GM12878 (cell line): ENCODE measurements around the gene NKIRAS1. TPM values are rescaled to one million over a fixed set of nuclear protein-coding genes. Genes with fewer than 3 reads are reported as not detected.

ENCODE experiments used
- ATAC-seq: fragments of 200-7000 bp; cut with Tn5 transposase; 3 replicates; pipeline ENCODE4 v1.9.1; 2020; ENCODE audit warnings: mild to moderate bottlenecking, moderate library complexity
- BruUV-seq: library from RNA; stranded (reverse); fragments of 400-500 nt; replicated peaks from 2 replicates; lab custom pipeline; 2021; lab: Mats Ljungman, UMichigan
- CTCF ChIA-PET: fragments of 300-600 bp; sonication (Branson Sonifier 250); formaldehyde crosslinking; extraction: SDS; loops from one replicate; lab custom pipeline; 2021; ENCODE audit warnings: inconsistent platforms; lab: Yijun Ruan, JAX
- POLR2A ChIA-PET: fragments of 350-600 bp; formaldehyde crosslinking; extraction: SDS; loops from one replicate; lab custom pipeline; 2021; ENCODE audit warnings: inconsistent platforms; lab: Charles Lee
- RAD21 ChIA-PET: fragments of 300-600 bp; sonication (Branson Sonifier 250); formaldehyde crosslinking; loops from one replicate; lab custom pipeline; 2023; ENCODE audit warnings: antibody characterized with exemption; ENCODE audit not compliant: unreplicated experiment; lab: Charles Lee
- SMC1A ChIA-PET: fragments of 300-600 bp; sonication (Branson Sonifier 250); formaldehyde crosslinking; loops from one replicate; lab custom pipeline; 2023; ENCODE audit not compliant: unreplicated experiment, uncharacterized antibody; lab: Charles Lee
- DNase-seq: peaks from one replicate; pipeline ENCODE4 v3.0.0-alpha.2; 2011; ENCODE audit warnings: low read depth, low spot score
- FAIRE-seq: peaks from 3 replicates; lab custom pipeline; 2011; peaks lifted over from hg19 to GRCh38; lab: Jason Lieb, UNC
- H2AFZ ChIP-seq: 2 replicates; pipeline ENCODE4 v1.6.0; 2011; ENCODE audit warnings: low read depth, low read length, control low read depth; ENCODE audit not compliant: control insufficient read depth
- H3K27ac ChIP-seq: 2 replicates; pipeline ENCODE4 v1.5.1; 2011; ENCODE audit warnings: control low read depth; ENCODE audit not compliant: control insufficient read depth, insufficient read depth
- H3K27me3 ChIP-seq, 2 experiments: replicated peaks in 1 of 2; 2 replicates each; pipeline versions ENCODE4 v1.6.0 to v1.6.1; 2011; ENCODE audit warnings: low read length in 1 of 2; ENCODE audit not compliant: control insufficient read depth in 2 of 2, insufficient read depth in 2 of 2
- H3K36me3 ChIP-seq, 2 experiments: 2 replicates each; pipeline ENCODE4 v1.5.1; 2011; ENCODE audit warnings: low read length in 1 of 2; ENCODE audit not compliant: control insufficient read depth in 2 of 2, insufficient read depth in 2 of 2
- H3K4me1 ChIP-seq: 2 replicates; pipeline ENCODE4 v1.6.1; 2011; ENCODE audit warnings: mild to moderate bottlenecking, low read length, moderate library complexity, mixed read lengths; ENCODE audit not compliant: control insufficient read depth, insufficient read depth
- H3K4me2 ChIP-seq: 2 replicates; pipeline ENCODE4 v1.6.0; 2011; ENCODE audit warnings: control low read depth; ENCODE audit not compliant: control insufficient read depth, insufficient read depth
- H3K4me3 ChIP-seq: fragments of 200-600 bp; sonication (generic); 2 replicates; pipeline ENCODE4 v1.5.1; 2016
- H3K79me2 ChIP-seq: 2 replicates; pipeline ENCODE4 v1.6.0; 2011; ENCODE audit warnings: low read length; ENCODE audit not compliant: control insufficient read depth, insufficient read depth
- H3K9ac ChIP-seq: 2 replicates; pipeline ENCODE4 v1.8.0; 2011; ENCODE audit warnings: low read length, control low read depth, mixed read lengths; ENCODE audit not compliant: control insufficient read depth, insufficient read depth
- H3K9me3 ChIP-seq: replicated peaks from 3 replicates; pipeline ENCODE4 v1.5.1; 2011; ENCODE audit warnings: mild to moderate bottlenecking, low read length; ENCODE audit not compliant: control insufficient read depth, insufficient read depth
- H4K20me1 ChIP-seq: 2 replicates; pipeline ENCODE4 v1.6.0; 2011; ENCODE audit not compliant: control insufficient read depth, insufficient read depth
- EGR1 ChIP-seq, 2 experiments: IDR thresholded peaks; 1 replicate in 1 of 2; 2 replicates in 1 of 2; pipeline ENCODE4 v1.6.1; 2011 to 2012; ENCODE audit warnings: low read depth in 2 of 2, low read length in 2 of 2, borderline replicate concordance in 1 of 2, mild to moderate bottlenecking in 1 of 2, moderate library complexity in 1 of 2
- GABPA ChIP-seq: IDR thresholded peaks from 2 replicates; pipeline ENCODE4 v1.6.1; 2014; ENCODE audit warnings: antibody characterized with exemption, low read depth, mild to moderate bottlenecking, inconsistent platforms
- PML ChIP-seq: IDR thresholded peaks from 2 replicates; pipeline ENCODE4 v1.6.1; 2012; ENCODE audit warnings: low read length, inconsistent platforms
- POLR2AphosphoS2 ChIP-seq: IDR thresholded peaks from 2 replicates; pipeline ENCODE4 v1.6.1; 2011; ENCODE audit warnings: low read depth, mild to moderate bottlenecking, low read length, improper control_type of control experiment, moderate library complexity
- RELA ChIP-seq: fragments of 450-650 bp; IDR thresholded peaks from 2 replicates; pipeline ENCODE4 v1.8.0; 2014; ENCODE audit warnings: borderline replicate concordance; ENCODE audit not compliant: partially characterized antibody
- YY1 ChIP-seq: IDR thresholded peaks from 2 replicates; pipeline ENCODE4 v1.6.1; 2011; ENCODE audit warnings: low read depth, mild to moderate bottlenecking, low read length
- WGBS: methylation state at CpG from one replicate; pipeline ENCODE4 v1.1.6; 2016; ENCODE audit warnings: low lambda C conversion rate; ENCODE audit not compliant: insufficient replicate concordance, insufficient coverage; ENCODE audit errors: missing lambda C conversion rate; 5-methylcytosine and 5-hydroxymethylcytosine counted together
- in situ Hi-C: fragments of 300-500 bp; cut with MboI; formaldehyde crosslinking; loops from 9 replicates; pipeline ENCODE4 v1.14.3; 2018; ENCODE audit warnings: mixed read lengths
- intact Hi-C: fragments of 100-400 bp; cut with micrococcal nuclease; formaldehyde crosslinking; loops from one replicate; pipeline ENCODE4 v1.14.2; 2022; ENCODE audit not compliant: unreplicated experiment
- polyA plus RNA-seq, 11 experiments: library from polyadenylated mRNA; depleted of rRNA in 4 of 11; unstranded in 6 of 11; stranded (reverse) in 5 of 11; fragments of >200 nt; fragmentation: Nextera tagmentation in 4 of 11; fragmentation: Illumina TruSeq in 1 of 11; extraction: Ambion mirVana in 4 of 11; extraction: Trizol in 1 of 11; gene quantifications; 1 replicate in 1 of 11; 2 replicates in 10 of 11; pipeline versions ENCODE4 v1.2.1 to v1.2.3, GENCODE V29; 2011 to 2016; ENCODE audit warnings: inconsistent platforms in 2 of 11, missing spikeins in 2 of 11, low read depth in 1 of 11
- total RNA-seq, 4 experiments: library from RNA; depleted of rRNA in 3 of 4; stranded (reverse); fragments of >200 nt in 3 of 4; fragmentation: Illumina TruSeq in 1 of 4; extraction: Trizol in 1 of 4; gene quantifications; 2 replicates each; pipeline versions ENCODE4 v1.2.1 to v1.2.3, GENCODE V29; 2013 to 2021
- TF ChIP-seq, protein P1 (sequence below): fragments of 450-650 bp; IDR thresholded peaks from 2 replicates; pipeline ENCODE4 v1.6.1; 2017; ENCODE audit warnings: mild to moderate bottlenecking, moderate library complexity
- TF ChIP-seq, protein P2 (sequence below): IDR thresholded peaks from 2 replicates; pipeline ENCODE4 v1.6.1; 2012; ENCODE audit warnings: low read depth, low read length, improper control_type of control experiment

Gene NKIRAS1
- total and polyA plus RNA-seq, 10 of the 15 experiments (the other 5 are each of a cell fraction or from before 2014, with no cell fraction given), result 7.1 to 17.9 (median 10.9) TPM

DNA sequence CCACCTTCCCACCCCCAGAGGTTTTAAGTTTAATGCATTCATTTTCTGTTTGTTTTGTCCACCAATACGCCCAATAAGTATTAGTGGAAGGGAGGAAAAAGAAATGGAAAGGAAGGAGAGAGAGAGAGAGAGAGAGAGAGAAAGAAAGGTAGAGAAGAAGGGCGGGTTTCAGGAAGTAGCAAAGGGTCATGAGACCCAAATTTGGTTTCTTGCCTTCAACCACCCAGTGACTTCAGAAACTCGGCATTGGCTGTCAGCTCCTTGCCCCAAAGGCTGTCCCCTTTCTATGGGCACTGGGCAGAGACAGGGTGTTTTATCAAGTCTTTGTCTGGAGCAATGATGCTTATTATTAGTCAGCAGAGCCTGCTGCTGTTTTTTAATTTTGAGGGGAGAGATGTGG, 14.8 kb upstream of the NKIRAS1 start:
- in situ Hi-C loops, result loop anchor here (25.0 kb wide), 1 partner anchor 1856 kb away; the partner anchor contains the start of genes NGLY1 and OXSM
- no peaks in the 10 kb centered on the region for H3K79me2 ChIP-seq
- POLR2A ChIA-PET, result no interaction called here
- H3K27ac ChIP-seq, result no peak overlapping the region
- no peaks in the 10 kb centered on the region for H3K36me3 ChIP-seq
- DNase-seq (no peak), ATAC-seq (peak; percentile 75), FAIRE-seq (no peak)
- CTCF ChIA-PET, result interaction anchor here (0.8 kb wide), 1 partner anchor 8 kb away, joined by 3 read pairs; no protein-coding TSS in a partner anchor
- no peaks in the 10 kb centered on the region for H3K9me3 ChIP-seq
- H3K9ac ChIP-seq, result no peak overlapping the region; the same call in 1 of the 2 replicates
- no peak overlapping the region for H3K4me3 ChIP-seq
- 31% methylated on average over 3 of the region's 3 CpGs for WGBS
- SMC1A ChIA-PET, result no interaction called here
- no TSS peak for BruUV-seq
- intact Hi-C loops, result no loop called here
- no peaks in the 10 kb centered on the region for H4K20me1 ChIP-seq
- no peaks in the 10 kb centered on the region for H3K27me3 ChIP-seq
- H3K4me2 ChIP-seq, result no peak overlapping the region
- TF ChIP-seq, protein P1, sequence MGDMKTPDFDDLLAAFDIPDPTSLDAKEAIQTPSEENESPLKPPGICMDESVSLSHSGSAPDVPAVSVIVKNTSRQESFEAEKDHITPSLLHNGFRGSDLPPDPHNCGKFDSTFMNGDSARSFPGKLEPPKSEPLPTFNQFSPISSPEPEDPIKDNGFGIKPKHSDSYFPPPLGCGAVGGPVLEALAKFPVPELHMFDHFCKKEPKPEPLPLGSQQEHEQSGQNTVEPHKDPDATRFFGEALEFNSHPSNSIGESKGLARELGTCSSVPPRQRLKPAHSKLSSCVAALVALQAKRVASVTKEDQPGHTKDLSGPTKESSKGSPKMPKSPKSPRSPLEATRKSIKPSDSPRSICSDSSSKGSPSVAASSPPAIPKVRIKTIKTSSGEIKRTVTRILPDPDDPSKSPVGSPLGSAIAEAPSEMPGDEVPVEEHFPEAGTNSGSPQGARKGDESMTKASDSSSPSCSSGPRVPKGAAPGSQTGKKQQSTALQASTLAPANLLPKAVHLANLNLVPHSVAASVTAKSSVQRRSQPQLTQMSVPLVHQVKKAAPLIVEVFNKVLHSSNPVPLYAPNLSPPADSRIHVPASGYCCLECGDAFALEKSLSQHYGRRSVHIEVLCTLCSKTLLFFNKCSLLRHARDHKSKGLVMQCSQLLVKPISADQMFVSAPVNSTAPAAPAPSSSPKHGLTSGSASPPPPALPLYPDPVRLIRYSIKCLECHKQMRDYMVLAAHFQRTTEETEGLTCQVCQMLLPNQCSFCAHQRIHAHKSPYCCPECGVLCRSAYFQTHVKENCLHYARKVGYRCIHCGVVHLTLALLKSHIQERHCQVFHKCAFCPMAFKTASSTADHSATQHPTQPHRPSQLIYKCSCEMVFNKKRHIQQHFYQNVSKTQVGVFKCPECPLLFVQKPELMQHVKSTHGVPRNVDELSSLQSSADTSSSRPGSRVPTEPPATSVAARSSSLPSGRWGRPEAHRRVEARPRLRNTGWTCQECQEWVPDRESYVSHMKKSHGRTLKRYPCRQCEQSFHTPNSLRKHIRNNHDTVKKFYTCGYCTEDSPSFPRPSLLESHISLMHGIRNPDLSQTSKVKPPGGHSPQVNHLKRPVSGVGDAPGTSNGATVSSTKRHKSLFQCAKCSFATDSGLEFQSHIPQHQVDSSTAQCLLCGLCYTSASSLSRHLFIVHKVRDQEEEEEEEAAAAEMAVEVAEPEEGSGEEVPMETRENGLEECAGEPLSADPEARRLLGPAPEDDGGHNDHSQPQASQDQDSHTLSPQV, result no peak
- no peak for TF ChIP-seq EGR1 (IDR thresholded peaks at IDR 0.05; ENCODE audit: borderline replicate concordance in 1 of 2, low read depth in 2 of 2, low read length in 2 of 2)
- TF ChIP-seq PML, result no peak
- TF ChIP-seq GABPA, result no peak
- TF ChIP-seq, protein P2, sequence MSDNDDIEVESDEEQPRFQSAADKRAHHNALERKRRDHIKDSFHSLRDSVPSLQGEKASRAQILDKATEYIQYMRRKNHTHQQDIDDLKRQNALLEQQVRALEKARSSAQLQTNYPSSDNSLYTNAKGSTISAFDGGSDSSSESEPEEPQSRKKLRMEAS, result no peak
- TF ChIP-seq POLR2AphosphoS2, result no peak
- TF ChIP-seq YY1, result no peak
- no peak for TF ChIP-seq RELA
- RAD21 ChIA-PET, result no interaction called here
- no peaks in the 10 kb centered on the region for H3K4me1 ChIP-seq
- H2AFZ ChIP-seq, result peak overlapping the region; percentile 56
